NT2/D1 (cell line): ENCODE data around the gene LMOD2.

Experiments
- YY1 ChIP-seq: IDR thresholded peaks from 2 replicates; pipeline ENCODE4 v1.6.1; 2011; ENCODE audit not compliant: insufficient read length, insufficient read depth
- ZNF274 ChIP-seq: IDR thresholded peaks from 2 replicates; pipeline ENCODE4 v1.6.1; 2011; ENCODE audit warnings: mild to moderate bottlenecking, low read depth, low read length

- TF ChIP-seq ZNF274 (no peak), YY1 (no peak)
Observed at GRCh38 chr7:123645516-123645915, 10.2 kb upstream of the LMOD2 start.
